HepG2 (cell line): ENCODE results near the gene ULK4. TPM values are rescaled to one million over a fixed set of nuclear protein-coding genes. Genes with fewer than 3 reads are reported as not detected.

Source experiments
- ARNTL ChIP-seq: sonication (generic); formaldehyde crosslinking; IDR thresholded peaks from 2 replicates; pipeline ENCODE4 v1.4.0; 2020; ENCODE audit warnings: mild to moderate bottlenecking, missing genetic modification reagents
- BORCS8-MEF2B ChIP-seq: sonication (generic); formaldehyde crosslinking; IDR thresholded peaks from 2 replicates; pipeline ENCODE4 v1.8.0; 2022; ENCODE audit warnings: mild to moderate bottlenecking, missing genetic modification reagents
- EED ChIP-seq: sonication (generic); formaldehyde crosslinking; IDR thresholded peaks from 2 replicates; pipeline ENCODE4 v1.5.0; 2020; ENCODE audit warnings: mild to moderate bottlenecking, missing genetic modification reagents
- FOXJ3 ChIP-seq: sonication (generic); formaldehyde crosslinking; IDR thresholded peaks from 2 replicates; pipeline ENCODE4 v1.4.0; 2020; ENCODE audit warnings: missing genetic modification reagents, mild to moderate bottlenecking, borderline replicate concordance
- FOXM1 ChIP-seq: sonication (generic); formaldehyde crosslinking; IDR thresholded peaks from 2 replicates; pipeline ENCODE4 v1.5.0; 2020; ENCODE audit warnings: missing genetic modification reagents
- FOXP1 ChIP-seq, 2 experiments: fragments of 450-650 bp in 1 of 2; IDR thresholded peaks; 2 replicates each; pipeline ENCODE4 v1.6.1; 2017 to 2018; ENCODE audit warnings: antibody characterized with exemption in 1 of 2
- GABPA ChIP-seq, 2 experiments: IDR thresholded peaks; 2 replicates each; pipeline ENCODE4 v1.6.1; 2011 to 2016; ENCODE audit warnings: low read depth in 2 of 2, low read length in 1 of 2, missing biosample characterization in 1 of 2, missing genetic modification characterization in 1 of 2
- GATAD2A ChIP-seq: IDR thresholded peaks from 2 replicates; pipeline ENCODE4 v1.6.1; 2016
- GLI4 ChIP-seq: sonication (generic); formaldehyde crosslinking; IDR thresholded peaks from 2 replicates; pipeline ENCODE4 v1.5.1; 2020; ENCODE audit warnings: missing genetic modification reagents, mild to moderate bottlenecking, moderate library complexity, borderline replicate concordance
- HMG20B ChIP-seq: conservative IDR thresholded peaks from 2 replicates; pipeline ENCODE4 v1.6.1; 2016; ENCODE audit warnings: missing genetic modification reagents, missing compliant biosample characterization
- HNRNPLL ChIP-seq: fragments of 200-400 bp; formaldehyde crosslinking; IDR thresholded peaks from 2 replicates; pipeline ENCODE4 v1.6.1; 2017; ENCODE audit warnings: mild to moderate bottlenecking, low read depth, low read length; ENCODE audit not compliant: poor library complexity, severe bottlenecking
- MAFF ChIP-seq: IDR thresholded peaks from 2 replicates; pipeline ENCODE4 v1.6.1; 2011; ENCODE audit warnings: low read depth, low read length, improper control_type of control experiment
- MAX ChIP-seq: IDR thresholded peaks from 2 replicates; pipeline ENCODE4 v1.6.1; 2012; ENCODE audit warnings: inconsistent platforms
- MTERF4 ChIP-seq: sonication (generic); formaldehyde crosslinking; IDR thresholded peaks from 2 replicates; pipeline ENCODE4 v1.8.0; 2023; ENCODE audit warnings: mild to moderate bottlenecking, missing genetic modification reagents
- NFKB2 ChIP-seq: sonication (generic); formaldehyde crosslinking; IDR thresholded peaks from 2 replicates; pipeline ENCODE4 v1.4.0; 2020; ENCODE audit warnings: missing genetic modification reagents, borderline replicate concordance
- TBL1XR1 ChIP-seq: fragments of 150-350 bp; IDR thresholded peaks from 2 replicates; pipeline ENCODE4 v1.6.1; 2014; ENCODE audit warnings: borderline replicate concordance, low read length; ENCODE audit not compliant: partially characterized antibody
- TBX3 ChIP-seq: fragments of 450-650 bp; IDR thresholded peaks from 2 replicates; pipeline ENCODE4 v1.6.1; 2017; ENCODE audit warnings: antibody characterized with exemption, mild to moderate bottlenecking, inconsistent platforms, borderline replicate concordance
- THAP11 ChIP-seq: IDR thresholded peaks from 2 replicates; pipeline ENCODE4 v1.6.1; 2016; ENCODE audit warnings: missing biosample characterization, missing genetic modification reagents
- ZNF143 ChIP-seq: sonication (generic); formaldehyde crosslinking; IDR thresholded peaks from 2 replicates; pipeline ENCODE4 v1.4.0; 2020; ENCODE audit warnings: missing genetic modification reagents
- ZNF280D ChIP-seq: sonication (generic); formaldehyde crosslinking; IDR thresholded peaks from 2 replicates; pipeline ENCODE4 v1.5.1; 2020; ENCODE audit warnings: mild to moderate bottlenecking, missing genetic modification reagents
- ZNF343 ChIP-seq: sonication (generic); formaldehyde crosslinking; IDR thresholded peaks from 2 replicates; pipeline ENCODE4 v1.4.0; 2020; ENCODE audit warnings: mild to moderate bottlenecking, missing genetic modification reagents
- ZNF383 ChIP-seq: sonication (generic); formaldehyde crosslinking; IDR thresholded peaks from 2 replicates; pipeline ENCODE4 v1.4.0; 2020; ENCODE audit warnings: missing genetic modification reagents, mild to moderate bottlenecking, borderline replicate concordance
- ZNF713 ChIP-seq: sonication (generic); formaldehyde crosslinking; IDR thresholded peaks from 2 replicates; pipeline ENCODE4 v1.4.0; 2020; ENCODE audit warnings: mild to moderate bottlenecking, missing genetic modification reagents
- ZNF777 ChIP-seq: sonication (generic); formaldehyde crosslinking; IDR thresholded peaks from 2 replicates; pipeline ENCODE4 v1.4.0; 2020; ENCODE audit warnings: missing genetic modification reagents
- ZNF788 ChIP-seq: sonication (generic); formaldehyde crosslinking; IDR thresholded peaks from 2 replicates; pipeline ENCODE4 v1.5.0; 2020; ENCODE audit warnings: mild to moderate bottlenecking, missing genetic modification reagents, borderline replicate concordance
- polyA plus RNA-seq, 8 experiments: library from polyadenylated mRNA; depleted of rRNA in 3 of 8; stranded (reverse) in 7 of 8; unstranded in 1 of 8; fragments of >200 nt; fragmentation: Illumina TruSeq in 4 of 8; extraction: Trizol in 4 of 8; gene quantifications; 2 replicates each; pipeline versions ENCODE4 v1.2.1 to v1.2.3, GENCODE V29; 2011 to 2016; ENCODE audit warnings: low read depth in 4 of 8, missing spikeins in 1 of 8, mixed read lengths in 1 of 8; ENCODE audit not compliant: insufficient read depth in 1 of 8
- total RNA-seq, 5 experiments: library from RNA; depleted of rRNA; stranded (reverse); fragments of >200 nt; fragmentation: Illumina TruSeq; extraction: Trizol; gene quantifications; 2 replicates each; pipeline ENCODE4 v1.2.3, GENCODE V29; 2016; ENCODE audit warnings: low read depth in 1 of 5
- TF ChIP-seq, protein P1 (sequence below): sonication (generic); formaldehyde crosslinking; IDR thresholded peaks from 2 replicates; pipeline ENCODE4 v1.4.0; 2020; ENCODE audit warnings: missing genetic modification reagents

Gene ULK4
- total and polyA plus RNA-seq, 2 of the 13 experiments (the other 11 are each of a cell fraction or from before 2014, with no cell fraction given): 6.7 to 11.8 TPM

GRCh38 chr3:41961751-41962679 lies at the start of gene ULK4 (continued):
- TF ChIP-seq GLI4 (CRISPR knock-in tag): no peak
- TF ChIP-seq HNRNPLL: peak; percentile 78
- TF ChIP-seq FOXP1 (IDR thresholded peaks at IDR 0.05): no peak
- no peak for TF ChIP-seq FOXP1 (CRISPR knock-in tag; IDR thresholded peaks at IDR 0.05)
- TF ChIP-seq ZNF788 (CRISPR knock-in tag): peak; percentile 45; the same call in 1 of the 2 replicates
- TF ChIP-seq ZNF383 (CRISPR knock-in tag): no peak
- TF ChIP-seq MTERF4 (CRISPR knock-in tag): no peak
- peak; percentile 42; the same call in 1 of the 2 replicates for TF ChIP-seq ARNTL (CRISPR knock-in tag)
- peak; percentile 91 for TF ChIP-seq MAX
- peak; percentile 50; the same call in 1 of the 2 replicates for TF ChIP-seq ZNF143
- 0 out of 2 replicates have a peak, but pooled peaks have one; percentile 0 for TF ChIP-seq MAFF
- no peak for TF ChIP-seq ZNF777 (CRISPR knock-in tag)
- no peak for TF ChIP-seq FOXM1 (CRISPR knock-in tag)
- peak; percentile 85; the same call in 1 of the 2 replicates for TF ChIP-seq BORCS8-MEF2B
- no peak for TF ChIP-seq EED (CRISPR knock-in tag)
- TF ChIP-seq, protein P1, sequence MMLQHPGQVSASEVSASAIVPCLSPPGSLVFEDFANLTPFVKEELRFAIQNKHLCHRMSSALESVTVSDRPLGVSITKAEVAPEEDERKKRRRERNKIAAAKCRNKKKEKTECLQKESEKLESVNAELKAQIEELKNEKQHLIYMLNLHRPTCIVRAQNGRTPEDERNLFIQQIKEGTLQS (CRISPR knock-in tag): 0 out of 2 replicates have a peak, but pooled peaks have one; percentile 16
- no peak for TF ChIP-seq ZNF713 (CRISPR knock-in tag)
- TF ChIP-seq THAP11 (CRISPR knock-in tag): peak; percentile 90
- 0 out of 2 replicates have a peak, but pooled peaks have one; percentile 35 for TF ChIP-seq NFKB2 (CRISPR knock-in tag)
- 0 out of 2 replicates have a peak, but pooled peaks have one; percentile 13 for TF ChIP-seq HMG20B (CRISPR knock-in tag)
- TF ChIP-seq TBL1XR1: peak; percentile 53
- TF ChIP-seq TBX3: no peak; the same call in 1 of the 2 replicates
- peak; percentile 5; the same call in 1 of the 2 replicates for TF ChIP-seq ZNF280D (CRISPR knock-in tag)
- peak; percentile 38; the same call in 1 of the 2 replicates for TF ChIP-seq FOXJ3 (CRISPR knock-in tag)
- peak; percentile 85 for TF ChIP-seq GABPA (IDR thresholded peaks at IDR 0.05; ENCODE audit: low read depth, low read length)
- TF ChIP-seq GABPA (CRISPR knock-in tag; IDR thresholded peaks at IDR 0.05; ENCODE audit: low read depth): peak; percentile 96
- TF ChIP-seq GATAD2A (CRISPR knock-in tag): peak; percentile 50
- TF ChIP-seq ZNF343 (CRISPR knock-in tag): peak; percentile 94
